ENCODE data around the gene STK11IP.

The STK11IP gene

GRCh38 chr2:219563271-219563928 lies 34.3 kb upstream of the STK11IP start:
- DNase-seq (ENCODE audit: low spot score) = no peak

DNA sequence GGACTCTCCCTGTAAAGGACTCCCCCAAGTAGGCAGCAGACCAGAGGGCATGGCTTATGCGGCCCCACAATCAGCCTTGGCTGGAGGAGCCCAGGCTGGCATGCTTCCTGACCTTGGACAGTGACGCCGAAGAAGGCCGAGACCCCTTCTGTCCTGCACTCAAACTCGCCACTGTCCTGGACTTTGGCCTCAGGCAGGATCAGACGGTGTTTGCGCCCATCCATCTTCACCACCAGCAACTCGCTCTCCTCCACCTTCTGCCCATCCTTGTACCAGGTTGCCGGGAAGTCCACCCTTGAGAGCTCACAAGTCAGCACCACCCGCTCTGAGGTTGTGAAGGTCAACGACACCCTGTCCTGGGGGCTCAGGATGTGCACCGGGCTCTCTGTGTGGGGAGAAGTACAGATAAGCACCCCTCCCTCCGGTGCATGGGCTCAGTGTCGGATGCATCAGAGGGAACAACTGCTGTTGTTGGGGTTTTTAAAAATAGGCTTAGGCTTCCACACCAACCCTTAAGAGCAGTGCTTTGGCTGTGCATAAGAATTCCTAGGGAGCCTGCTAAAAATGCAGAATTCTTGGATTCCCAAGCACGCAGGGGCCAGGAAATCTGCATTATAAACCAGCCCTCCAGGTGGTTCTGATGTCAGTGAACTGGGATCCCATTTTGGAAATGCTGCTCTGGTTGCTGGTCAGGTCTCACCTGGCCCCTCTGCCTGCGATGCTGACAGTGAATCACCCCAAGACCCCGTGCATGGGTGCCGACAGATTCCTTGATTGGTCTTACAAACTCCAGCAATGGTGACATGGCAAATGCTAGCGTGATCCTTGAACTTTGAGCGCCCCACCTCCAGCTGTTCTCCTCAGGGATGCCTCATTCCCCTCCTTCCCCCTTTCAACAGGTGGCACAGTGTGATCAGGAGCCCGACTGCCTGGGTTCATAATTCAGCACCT lies 32.3 kb upstream of the STK11IP start:
- no peak for DNase-seq (ENCODE audit: low spot score)

DNA sequence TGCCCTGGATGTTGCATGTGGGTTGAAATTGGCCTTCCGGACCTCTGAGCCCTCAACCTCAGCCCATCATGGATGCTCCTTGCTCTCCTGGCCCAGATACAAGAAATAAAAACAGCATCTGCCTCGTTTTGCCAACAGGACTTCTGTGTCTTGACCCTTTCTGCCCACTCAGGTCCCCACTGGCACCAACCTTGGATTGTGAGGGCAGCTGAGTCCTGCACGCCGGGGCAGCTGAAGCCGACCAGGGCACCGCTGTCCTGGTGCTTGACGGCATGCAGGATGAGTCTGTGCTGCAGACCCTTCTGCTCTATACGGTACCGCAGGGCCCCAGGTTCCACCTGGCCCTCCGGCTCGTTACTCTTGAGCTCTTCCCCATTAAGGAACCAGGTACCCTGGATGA lies 31.0 kb upstream of the STK11IP start:
- no peak for DNase-seq (ENCODE audit: low spot score)

DNA sequence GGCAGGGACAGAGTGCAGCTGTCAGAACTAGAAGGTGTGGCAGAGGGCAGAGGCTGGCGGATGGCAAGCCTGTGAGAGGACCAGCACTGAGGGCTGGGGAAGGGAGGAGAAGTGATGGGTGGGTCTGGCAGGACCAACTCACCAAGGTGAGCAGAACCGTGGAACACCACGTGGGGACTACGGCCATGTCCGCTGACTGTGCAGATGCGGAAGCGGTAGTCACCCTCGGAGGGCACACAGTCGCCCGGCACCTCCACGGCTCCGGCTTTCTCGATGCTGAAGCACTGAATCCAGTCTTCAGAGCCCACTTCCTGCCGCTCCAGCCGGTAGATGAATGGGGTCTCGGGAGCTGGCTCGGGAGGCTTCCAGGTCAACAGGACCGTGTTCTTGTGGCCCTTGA lies 30.5 kb upstream of the STK11IP start:
- DNase-seq (ENCODE audit: low spot score) = no peak

DNA sequence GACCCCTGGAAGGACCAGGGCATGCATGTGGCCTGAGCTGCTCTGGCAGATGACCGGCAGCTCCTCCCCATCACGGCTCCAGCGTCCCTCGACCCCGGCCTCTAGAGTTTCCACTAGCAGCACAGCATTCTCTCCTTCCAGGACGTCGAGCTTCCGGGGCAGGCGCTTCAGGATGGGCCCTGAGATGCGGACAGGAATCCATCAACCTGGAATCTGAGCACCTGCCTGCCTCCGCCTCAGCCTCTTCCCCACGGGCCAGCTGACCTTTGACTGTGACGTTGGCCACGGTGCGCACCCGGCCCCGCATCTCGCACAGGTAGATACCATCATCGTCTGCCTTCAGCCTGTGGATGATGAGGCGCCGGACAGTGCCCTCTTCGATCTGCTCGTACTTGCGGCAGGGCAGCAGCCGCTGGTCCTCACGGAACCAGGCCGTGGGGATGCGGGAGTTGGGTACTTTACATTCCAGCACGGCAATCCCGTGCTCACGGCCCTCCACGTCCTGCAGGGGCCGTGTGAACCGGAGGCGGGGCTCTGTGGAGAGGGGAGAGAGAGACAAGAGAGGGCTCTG lies 29.8 kb upstream of the STK11IP start:
- DNase-seq (ENCODE audit: low spot score) = no peak

DNA sequence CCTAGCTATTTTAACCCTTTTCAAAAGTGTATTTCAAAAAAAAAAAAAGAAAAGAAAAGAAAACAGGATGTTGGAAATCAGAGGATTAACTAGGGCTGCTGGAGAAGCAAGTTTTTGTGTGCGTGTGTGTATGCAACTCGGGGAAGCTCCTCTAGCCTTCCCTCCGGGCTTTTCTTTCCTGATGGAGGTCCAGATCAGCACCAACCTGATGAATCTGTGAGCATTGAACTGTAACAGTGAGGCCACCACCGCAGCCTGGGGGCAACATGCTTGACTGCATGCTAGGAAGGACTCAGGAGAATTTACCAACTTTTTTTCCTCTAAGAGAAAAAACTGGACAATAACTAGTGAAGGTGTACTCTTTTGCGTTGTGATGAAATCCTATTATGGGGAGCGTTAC lies 28.6 kb upstream of the STK11IP start:
- no peak for DNase-seq (ENCODE audit: low spot score)

DNA sequence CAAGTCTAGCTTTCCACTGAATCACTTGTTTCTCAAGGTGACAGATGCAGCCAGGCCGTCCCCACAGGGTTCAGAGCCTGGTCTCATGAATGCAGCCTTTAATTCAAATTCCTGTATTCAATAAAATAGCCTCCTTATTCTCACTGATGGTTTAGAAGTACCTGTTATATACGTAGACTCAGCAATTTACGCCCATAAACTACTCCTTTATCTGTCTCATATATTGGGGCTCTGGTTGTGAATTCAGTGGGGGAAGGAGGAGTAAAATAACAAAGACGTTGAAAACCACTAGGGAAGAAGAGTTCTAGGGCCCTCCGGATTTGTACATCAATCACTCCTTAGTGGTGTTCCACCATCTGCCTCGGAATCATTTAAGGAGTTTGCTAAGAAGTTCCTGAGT lies 28.0 kb upstream of the STK11IP start:
- no peak for DNase-seq (ENCODE audit: low spot score)

DNA sequence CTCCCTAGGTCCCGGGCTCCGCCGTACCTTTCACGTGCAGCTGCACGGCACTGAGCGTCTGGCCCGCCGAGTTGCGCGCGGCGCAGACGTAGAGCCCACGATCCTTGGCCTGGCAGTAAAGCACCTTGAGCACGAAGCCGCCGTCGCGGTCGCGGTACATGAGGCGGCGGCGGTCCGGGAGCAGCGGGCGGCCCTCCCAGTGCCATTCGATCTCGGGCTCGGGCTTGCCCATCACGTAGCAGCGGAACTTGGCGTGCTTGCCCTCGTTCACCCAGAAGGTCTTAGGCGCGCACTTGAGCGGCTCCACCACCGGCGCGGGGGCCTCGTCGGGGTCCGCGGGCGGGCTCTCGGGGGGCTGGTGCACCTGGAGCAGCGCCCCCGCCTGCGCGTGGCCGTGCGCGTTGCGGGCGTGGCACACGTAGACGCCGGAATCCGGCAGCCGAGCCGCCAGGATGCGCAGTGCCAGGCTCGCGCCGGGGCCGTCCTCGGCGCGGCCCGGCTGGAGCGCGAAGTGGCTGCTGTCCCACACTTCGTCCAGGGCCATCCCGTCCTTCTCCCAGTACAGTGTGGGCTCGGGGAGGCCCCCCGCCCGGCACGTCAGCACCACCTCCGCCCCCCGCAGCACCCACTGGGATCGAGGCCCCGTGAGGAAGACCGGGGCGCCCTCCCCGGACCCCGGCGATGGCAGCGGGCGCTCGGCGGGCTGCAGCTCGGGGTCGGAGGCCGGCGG lies 27.3 kb upstream of the STK11IP start:
- DNase-seq (ENCODE audit: low spot score) = peak; percentile 72

DNA sequence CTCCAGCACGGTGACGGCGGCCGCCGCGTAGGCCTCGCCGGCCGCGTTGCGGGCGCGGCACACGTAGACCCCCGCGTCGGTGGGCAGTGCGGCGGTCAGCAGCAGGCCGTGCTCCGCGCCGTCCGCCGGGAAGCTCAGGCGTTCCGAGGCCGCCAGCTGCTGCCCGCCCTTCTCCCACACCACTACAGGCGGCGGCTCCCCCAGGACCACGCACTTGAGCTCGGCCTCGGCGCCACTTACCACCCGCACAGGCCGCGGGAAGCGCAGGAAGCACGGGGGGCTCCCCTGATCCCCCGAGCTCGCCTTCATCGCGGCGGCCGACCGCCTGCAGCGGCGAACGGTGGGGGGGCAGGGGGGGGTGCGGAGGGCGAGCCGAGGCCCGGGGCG lies 26.7 kb upstream of the STK11IP start:
- DNase-seq (ENCODE audit: low spot score) = peak; percentile 12

DNA sequence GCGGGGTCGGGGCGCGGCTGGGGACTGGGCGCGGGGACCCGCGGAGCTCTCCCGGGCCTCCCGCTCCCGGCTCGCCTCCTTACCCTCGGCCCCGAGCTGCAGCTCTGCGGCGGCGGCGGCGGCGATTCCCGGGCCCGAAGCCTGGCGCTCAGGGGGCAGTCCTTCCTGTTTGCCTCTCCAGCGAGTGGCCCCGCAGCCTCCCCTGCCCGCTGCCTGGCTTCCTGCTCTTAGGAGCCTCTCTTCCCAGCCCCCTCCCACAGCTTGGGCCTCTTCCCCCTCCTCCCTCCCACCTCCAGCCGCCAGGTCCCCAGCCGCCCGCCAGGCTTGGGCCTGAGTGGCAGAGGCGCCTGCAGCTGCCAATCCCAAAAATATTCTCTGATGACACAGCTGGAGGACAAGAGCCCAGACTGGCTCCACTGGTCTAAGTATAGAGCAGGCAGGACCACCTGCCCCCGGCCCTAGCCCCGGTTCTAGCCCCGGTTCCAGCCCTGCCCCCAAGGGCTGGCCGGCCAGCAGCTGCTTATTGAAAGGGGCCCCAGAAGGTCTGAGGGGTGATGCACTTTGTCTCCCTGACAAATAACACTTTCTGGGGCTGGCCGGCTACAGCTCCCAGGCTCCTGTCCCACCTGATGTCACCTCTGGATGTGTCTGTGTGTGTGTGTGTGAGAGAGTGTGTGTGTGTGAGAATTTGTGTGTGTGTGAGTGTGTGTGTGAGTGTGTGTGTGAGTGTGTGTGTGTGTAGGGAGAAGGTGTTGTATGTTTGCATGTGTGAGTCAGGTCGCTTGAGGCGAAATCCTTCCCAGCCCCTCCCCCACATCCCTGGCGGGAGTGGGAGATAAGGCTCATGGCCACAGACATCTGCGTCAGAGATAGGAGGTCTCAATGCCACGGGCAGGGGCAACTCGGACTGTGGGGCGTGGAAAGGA lies 26.1 kb upstream of the STK11IP start, which contains the start of gene OBSL1:
Gene OBSL1, minus strand, starts transcription at position 229 of the 926 bp plus-strand sequence. CDS start 307 bp downstream, outside the sequence.
- peak; percentile 72 for DNase-seq (ENCODE audit: low spot score)

GRCh38 chr2:219572237-219573001 lies 25.2 kb upstream of the STK11IP start, which contains the start of gene INHA:
Gene INHA, plus strand, starts transcription at chr2:219572310. Its CDS starts 65 bp downstream, at chr2:219572375.
- no peak for DNase-seq (ENCODE audit: low spot score)

DNA sequence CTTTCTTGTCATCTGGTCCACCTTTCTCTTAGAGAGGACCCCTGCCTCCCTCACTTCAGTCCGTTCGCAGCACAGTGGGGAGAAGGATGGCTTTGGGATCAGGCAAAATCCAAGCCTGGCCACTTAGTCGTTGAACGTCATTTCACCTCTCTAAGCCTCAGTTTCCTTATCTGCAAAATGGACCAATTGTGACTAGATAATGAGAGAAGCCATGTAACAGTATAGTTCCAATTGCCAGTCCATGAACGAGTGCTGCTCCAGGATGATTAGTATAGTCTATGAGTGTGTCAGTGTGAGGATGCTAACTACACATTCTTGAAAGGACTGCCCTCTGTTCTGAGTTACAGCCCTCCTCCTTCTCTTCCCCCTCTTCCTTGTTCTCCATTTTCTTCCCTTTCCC lies 24.5 kb upstream of the STK11IP start:
- DNase-seq (ENCODE audit: low spot score) = no peak

DNA sequence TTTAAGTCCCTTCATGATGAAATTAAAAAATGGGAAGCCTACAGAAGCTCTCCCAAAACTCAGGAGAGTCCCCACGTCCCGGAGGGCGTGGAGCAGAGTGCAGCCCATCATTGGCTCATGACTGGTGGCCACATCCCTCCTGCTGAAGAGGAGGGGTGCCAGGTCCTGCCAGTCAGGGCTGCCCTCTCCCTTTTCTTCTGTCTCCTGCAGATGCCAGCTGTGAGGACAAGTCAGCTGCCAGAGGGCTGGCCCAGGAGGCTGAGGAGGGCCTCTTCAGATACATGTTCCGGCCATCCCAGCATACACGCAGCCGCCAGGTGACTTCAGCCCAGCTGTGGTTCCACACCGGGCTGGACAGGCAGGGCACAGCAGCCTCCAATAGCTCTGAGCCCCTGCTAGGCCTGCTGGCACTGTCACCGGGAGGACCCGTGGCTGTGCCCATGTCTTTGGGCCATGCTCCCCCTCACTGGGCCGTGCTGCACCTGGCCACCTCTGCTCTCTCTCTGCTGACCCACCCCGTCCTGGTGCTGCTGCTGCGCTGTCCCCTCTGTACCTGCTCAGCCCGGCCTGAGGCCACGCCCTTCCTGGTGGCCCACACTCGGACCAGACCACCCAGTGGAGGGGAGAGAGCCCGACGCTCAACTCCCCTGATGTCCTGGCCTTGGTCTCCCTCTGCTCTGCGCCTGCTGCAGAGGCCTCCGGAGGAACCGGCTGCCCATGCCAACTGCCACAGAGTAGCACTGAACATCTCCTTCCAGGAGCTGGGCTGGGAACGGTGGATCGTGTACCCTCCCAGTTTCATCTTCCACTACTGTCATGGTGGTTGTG lies 23.0 kb upstream of the STK11IP start:
- no peak for DNase-seq (ENCODE audit: low spot score)

DNA sequence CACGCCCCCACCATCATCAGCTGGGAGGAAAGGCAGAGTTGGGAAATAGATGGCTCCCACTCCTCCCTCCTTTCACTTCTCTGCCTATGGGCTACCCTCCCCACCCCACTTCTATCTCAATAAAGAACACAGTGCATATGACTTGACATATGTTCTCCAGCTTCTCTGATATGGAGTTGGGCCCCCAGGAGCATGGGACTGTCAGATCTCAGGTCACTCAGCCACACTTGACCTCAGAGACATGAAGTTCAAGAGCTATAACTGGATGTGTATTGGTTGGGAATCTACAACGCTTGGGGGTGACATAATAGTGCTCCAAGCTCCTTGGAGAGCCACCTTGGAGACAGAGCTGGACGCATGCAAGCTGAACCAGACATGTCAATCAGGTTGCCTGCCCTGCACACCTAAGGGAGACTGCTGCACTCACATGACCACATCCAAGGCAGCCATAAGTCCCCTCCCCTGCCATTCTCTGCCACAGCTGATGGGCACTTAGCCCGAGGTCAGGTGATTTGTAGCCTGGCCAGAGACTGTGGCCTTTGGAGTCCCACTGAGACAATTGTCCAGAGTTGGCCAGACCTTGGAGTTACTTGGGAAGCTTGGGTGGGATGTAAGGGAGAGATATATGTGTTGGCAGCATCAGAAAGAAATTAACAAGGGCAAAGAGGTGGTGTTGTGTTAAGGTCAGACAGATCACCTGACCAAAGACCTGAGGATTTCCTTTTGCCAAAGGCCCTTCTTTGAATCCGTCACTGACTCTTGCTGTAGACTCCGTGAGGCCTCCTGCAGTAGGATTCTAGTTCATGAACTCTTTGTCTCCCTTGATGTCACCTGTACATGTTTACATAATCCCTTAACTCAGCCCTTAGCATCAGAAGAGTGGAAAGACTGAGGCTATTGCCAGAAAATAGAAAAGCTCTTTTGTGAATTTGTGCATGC lies 21.8 kb upstream of the STK11IP start:
- no peak for DNase-seq (ENCODE audit: low spot score)

- DNase-seq (ENCODE audit: low spot score) = no peak
These were observed 20.9 kb upstream of the STK11IP start for GRCh38 chr2:219576505-219577388.

GRCh38 chr2:219578811-219579613 lies 18.6 kb upstream of the STK11IP start:
- no peak for DNase-seq (ENCODE audit: low spot score)

Data from AG08395 (cell line).